Activated gamma-delta T cell (primary cell): ENCODE data around the gene HOMER2.

Source experiments
- DNase-seq: peaks from one replicate; lab custom pipeline; 2025; lab: John Stamatoyannopoulos, UW

HOMER2 gene

DNA sequence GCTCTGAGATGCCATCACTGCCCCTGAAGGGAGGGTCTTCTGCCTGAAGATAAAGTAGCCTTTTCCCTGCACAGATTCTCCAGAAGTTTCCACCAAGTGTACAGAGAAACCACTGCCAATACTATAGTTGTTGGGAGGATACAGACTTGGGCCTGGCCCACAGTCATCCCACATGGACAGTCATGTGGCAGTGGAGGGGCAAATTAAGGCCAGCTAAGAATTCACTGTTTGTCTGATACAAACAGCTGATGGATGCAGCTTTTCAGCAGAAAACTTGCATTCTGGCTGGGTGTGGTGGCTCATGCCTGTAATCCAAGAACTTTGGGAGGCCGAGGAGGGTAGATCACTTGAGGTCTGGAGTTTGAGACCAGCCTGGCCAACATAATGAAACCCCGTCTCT, 22.1 kb downstream of the HOMER2 start:
- no peak for DNase-seq

DNA sequence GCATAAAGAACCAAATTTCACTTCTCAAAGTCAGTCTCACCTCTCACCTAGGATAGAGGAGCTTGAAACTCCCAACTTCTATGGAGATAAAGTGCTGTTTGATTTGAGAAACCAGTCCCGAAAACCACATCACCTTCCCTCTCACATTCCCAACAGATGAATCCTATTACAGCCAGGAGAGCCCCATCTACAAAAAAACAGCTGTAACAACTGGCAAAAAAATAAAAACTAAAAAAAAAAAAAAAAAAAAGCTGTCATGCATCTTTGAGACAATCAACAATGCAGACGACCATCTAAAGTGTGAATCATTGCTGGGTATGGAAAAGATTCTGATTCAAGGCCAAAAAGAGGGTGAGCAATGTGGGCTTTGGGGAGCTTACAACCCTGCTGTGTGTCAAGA, 23.8 kb downstream of the HOMER2 start:
- DNase-seq = no peak

GRCh38 chr15:82923744-82924143, 28.8 kb downstream of the HOMER2 start:
- DNase-seq = no peak

DNA sequence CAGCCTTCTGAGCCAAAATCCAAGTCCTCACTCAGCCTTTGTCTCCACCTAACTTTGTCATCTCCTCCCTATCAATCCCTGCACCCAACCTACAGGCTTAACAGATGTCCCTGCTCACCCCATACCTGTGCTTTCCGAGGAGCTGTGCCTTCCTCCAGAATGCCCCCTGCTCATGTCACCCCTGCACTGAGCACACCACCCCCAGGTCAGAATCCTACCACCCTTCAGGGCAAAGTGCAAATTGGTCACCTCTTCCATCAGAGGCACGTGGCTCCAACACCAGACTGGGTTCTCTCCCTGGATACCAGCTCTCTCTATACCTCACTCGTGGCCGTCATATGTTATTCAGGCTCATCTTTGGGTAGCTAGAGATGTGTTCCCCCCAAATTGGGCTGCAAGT, 29.8 kb downstream of the HOMER2 start:
- DNase-seq = no peak

- DNase-seq = no peak
These were observed 30.6 kb downstream of the HOMER2 start for GRCh38 chr15:82921939-82922338.

DNA sequence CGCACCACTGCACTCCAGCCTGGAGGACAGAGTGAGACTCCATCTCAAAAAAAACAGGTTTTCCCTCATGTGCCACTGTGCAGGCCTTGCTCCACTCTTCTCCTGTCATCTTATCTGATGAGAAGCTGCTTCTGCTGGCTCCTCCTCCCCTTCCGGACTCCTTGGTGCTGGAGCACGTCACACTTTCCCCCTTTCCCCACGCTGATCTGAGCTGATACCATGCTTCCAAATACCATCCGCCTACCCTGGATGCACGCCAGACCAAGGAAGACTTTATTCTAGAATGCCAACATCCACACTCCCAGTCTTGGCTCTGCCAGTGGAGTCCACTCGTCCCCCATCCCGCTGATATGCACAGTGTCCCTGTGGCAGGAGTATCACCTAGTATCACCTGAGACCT, 31.3 kb downstream of the HOMER2 start:
- DNase-seq = no peak

DNA sequence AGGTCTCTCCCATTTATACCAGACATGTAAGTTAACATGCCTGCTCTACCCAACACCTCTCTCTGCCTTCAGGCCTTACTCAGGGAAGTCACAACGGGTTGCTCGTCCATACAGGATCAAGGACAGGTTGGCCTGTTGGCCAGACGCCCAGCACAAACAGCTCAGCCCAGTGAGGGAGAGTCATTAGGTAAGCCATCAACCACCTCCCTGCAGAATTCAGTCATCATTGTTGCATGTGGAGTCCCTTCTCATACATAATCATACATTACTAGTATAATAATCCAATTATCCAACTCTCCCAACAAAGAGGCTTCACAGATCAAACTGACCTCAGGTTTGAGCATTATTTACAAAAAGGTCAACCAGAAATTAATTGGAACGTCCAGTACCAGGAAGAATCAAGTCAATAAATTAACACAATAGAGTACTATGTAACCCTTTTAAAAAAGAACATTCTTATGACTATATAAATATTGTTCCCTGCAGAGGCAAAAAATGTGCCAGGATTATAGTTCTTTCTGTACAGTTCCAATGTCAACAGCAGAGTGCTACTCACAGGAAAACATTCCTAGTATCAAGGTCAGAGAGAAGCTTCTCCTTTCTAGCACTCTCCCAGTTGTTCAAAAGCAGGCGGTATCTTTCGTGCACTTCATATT, 33.2 kb downstream of the HOMER2 start:
- no peak for DNase-seq

DNA sequence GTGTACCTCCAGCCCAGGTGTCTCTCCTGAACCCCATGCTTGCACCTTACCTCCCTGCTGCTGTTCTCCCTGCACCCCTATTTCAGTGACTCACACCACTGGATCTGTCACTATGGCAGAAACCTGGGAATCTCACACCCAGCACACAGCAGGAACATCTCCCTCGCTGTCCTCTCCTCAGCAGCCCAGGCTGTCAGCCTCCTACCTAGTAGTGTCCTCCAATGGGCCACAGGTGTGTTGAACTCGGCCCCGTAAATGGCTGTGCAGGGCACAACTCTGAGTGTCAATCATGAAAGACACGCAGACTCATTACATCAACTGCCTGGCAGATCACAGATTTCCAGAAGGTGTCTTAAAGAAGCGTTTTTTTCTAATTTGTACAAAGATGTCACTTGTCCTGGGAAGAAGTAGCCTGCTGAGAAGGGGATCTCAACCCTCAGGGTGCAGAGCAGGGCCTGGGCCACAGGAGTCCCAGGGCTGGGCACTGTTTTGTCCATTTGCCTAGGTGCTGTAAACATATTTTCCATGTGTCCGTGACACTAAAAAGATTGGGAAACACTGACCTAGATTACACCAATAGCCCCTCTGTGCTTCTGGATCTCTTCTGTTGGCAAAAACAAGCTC, 33.8 kb downstream of the HOMER2 start:
- DNase-seq = no peak

GRCh38 chr15:82918162-82918561, 34.4 kb downstream of the HOMER2 start:
- no peak for DNase-seq

DNA sequence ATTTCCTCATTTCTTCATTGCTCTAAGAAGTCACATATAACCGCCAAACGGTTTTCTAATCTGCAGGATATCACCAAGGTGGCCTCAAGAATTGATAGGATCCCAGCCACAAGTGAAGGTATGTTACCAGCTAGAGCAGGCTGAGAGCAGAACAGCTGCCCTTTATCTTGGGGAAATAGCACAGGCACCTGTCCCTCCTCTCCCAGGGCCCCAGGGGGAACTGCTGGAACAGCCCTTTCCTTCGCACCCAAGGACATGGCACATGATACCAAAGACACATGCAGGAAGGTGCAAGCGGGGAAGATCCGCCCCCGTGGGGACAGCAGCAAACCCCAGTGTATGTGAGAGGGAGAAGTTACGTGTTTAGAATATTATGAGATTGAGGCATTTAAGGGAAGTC, 35.3 kb downstream of the HOMER2 start:
- no peak for DNase-seq

GRCh38 chr15:82916161-82916952, 36.2 kb downstream of the HOMER2 start:
- DNase-seq = no peak

DNA sequence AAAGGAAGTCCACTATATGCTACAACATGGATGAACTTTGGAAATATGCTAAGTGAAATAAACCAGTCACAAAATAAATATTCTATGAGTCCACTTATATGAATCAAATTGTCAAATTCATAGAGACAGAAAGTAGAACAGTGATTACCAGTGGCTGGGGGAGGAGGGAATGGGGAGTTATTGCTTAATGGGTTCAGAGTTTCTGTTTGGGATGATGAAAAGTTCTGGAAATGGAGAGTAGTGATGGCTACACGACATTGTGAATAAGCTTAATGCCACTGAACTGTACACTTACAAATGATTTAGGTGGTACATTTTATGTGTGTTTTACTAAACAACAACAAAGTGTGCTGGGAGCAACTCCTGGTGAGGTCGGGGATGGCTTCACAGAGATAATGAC, 38.1 kb downstream of the HOMER2 start:
- no peak for DNase-seq

GRCh38 chr15:82911458-82911857, 41.1 kb downstream of the HOMER2 start:
- no peak for DNase-seq

GRCh38 chr15:82910721-82911120, 41.8 kb downstream of the HOMER2 start:
- no peak for DNase-seq

- no peak for DNase-seq
These were observed 43.3 kb downstream of the HOMER2 start for GRCh38 chr15:82909080-82909815.

GRCh38 chr15:82907350-82907749, 45.2 kb downstream of the HOMER2 start:
- DNase-seq = no peak

- no peak for DNase-seq
These were observed 47.9 kb downstream of the HOMER2 start for GRCh38 chr15:82904574-82904973.

DNA sequence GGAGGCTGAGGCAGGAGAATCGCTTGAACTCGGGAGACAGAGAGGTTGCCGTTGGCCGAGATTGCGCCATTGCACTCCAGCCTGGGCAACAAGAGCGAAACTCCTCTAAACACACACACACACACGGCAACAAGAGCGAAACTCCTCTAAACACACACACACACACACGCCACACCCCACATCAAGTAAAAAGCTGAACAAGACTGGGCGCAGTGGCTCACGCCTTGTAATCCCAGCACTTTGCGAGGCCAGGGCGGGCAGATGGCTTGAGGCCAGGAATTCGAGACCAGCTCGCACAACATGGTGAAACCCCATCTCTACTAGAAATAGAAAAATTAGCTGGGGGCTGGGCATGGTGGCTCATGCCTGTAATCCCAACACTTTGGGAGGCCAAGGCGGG, 49.0 kb downstream of the HOMER2 start:
- DNase-seq = no peak

DNA sequence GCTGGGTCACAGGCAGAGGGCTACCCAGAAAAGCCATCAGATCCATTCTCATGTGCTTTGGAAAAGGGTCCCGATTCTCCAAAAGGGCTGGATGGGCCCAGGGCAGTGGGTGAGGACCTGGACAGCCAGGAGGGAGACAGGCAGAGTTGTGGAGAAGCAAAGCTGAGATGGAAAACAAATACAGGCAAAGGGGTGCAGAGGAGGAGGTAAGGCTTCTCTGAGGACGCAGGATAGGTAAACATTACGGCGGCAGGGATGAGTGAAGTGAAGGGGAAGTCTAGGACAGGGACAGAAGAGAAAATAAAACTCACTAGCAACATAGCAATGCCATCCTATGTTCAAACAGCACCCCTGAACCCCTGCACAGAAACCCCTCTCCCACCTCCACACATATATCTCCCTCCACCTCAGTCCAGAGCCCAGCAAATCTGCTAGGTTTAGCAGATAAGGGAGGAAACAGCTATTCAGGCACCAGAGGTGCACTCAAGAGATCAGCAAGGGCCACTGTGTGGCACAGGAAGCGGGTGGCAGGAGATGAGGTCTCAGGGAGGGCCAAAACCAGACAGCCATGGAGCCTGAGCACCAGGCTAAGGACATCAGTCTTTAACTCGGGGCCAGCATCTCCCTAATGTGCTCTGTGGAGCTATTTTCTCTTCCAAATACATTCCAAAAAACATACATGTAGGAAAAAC, 51.3 kb downstream of the HOMER2 start:
- no peak for DNase-seq

DNA sequence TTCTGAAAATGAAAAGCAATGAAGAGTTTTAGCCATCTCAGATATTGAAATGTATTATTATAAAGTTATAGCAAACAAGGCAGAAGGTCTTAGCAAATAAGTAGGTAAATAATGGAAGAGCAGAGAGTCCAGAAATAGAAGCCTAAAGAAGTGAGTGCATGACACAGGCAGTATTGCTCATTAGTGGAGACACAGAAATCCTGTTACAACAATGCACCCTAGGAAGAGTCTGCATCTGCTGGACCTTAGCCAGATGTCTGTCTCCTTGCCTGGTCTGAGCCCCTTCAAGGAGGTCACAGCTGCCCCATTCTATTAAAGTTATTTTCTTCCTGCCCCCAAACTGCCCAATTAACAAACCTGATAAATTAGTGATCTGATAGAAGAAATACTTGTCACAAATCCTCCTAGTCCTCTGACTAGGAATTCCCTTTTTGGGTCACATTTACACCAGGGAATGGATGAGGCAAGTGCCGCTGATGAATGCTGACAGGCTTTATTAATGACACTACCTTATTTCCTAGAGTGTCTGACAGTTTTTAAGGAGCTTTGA, 51.9 kb downstream of the HOMER2 start:
- no peak for DNase-seq

GRCh38 chr15:82898961-82899360, 53.6 kb downstream of the HOMER2 start:
- no peak for DNase-seq

- DNase-seq = no peak
These were observed 56.5 kb downstream of the HOMER2 start for GRCh38 chr15:82895983-82896382.
